NCI-H748 (cell line): ENCODE data around the gene TAF11L2.
"Not testable (repeated sequence)": the region's sequence is repeated elsewhere in the genome, so short reads cannot be mapped to it uniquely, and the experiment has no call there.

ENCODE experiments used
- DNase-seq: peaks from one replicate; lab custom pipeline; 2025; ENCODE audit not compliant: unreplicated experiment; lab: John Stamatoyannopoulos, UW

Gene TAF11L2

GRCh38 chr5:17497931-17498330 is at the start of gene TAF11L2:
Gene TAF11L2 (plus strand): TSS chr5:17498231.
- DNase-seq = not testable (repeated sequence)

- DNase-seq = no peak
Observed at GRCh38 chr5:17448877-17449276, 49.2 kb upstream of the TAF11L2 start.

GRCh38 chr5:17452936-17453335 is 45.1 kb upstream of the TAF11L2 start:
- no peak for DNase-seq

GRCh38 chr5:17455942-17456341 is 42.1 kb upstream of the TAF11L2 start:
- no peak for DNase-seq

- DNase-seq = no peak
Observed at GRCh38 chr5:17461793-17462192, 36.2 kb upstream of the TAF11L2 start.

GRCh38 chr5:17463653-17464052 is 34.4 kb upstream of the TAF11L2 start:
- DNase-seq = no peak

GRCh38 chr5:17470064-17470463 is 28.0 kb upstream of the TAF11L2 start:
- no peak for DNase-seq

GRCh38 chr5:17475064-17475463 is 23.0 kb upstream of the TAF11L2 start:
- not testable (repeated sequence) for DNase-seq

- no peak for DNase-seq
Observed at GRCh38 chr5:17477043-17477442, 21.0 kb upstream of the TAF11L2 start.

GRCh38 chr5:17477573-17478265 is 20.3 kb upstream of the TAF11L2 start:
- no peak for DNase-seq

GRCh38 chr5:17481378-17481777 is 16.7 kb upstream of the TAF11L2 start:
- DNase-seq = no peak

GRCh38 chr5:17482790-17483189 is 15.2 kb upstream of the TAF11L2 start:
- DNase-seq = no peak

GRCh38 chr5:17486464-17487173 is 11.4 kb upstream of the TAF11L2 start:
- not testable (repeated sequence) for DNase-seq

GRCh38 chr5:17487174-17487512 is 10.9 kb upstream of the TAF11L2 start:
- no peak for DNase-seq

- not testable (repeated sequence) for DNase-seq
Observed at GRCh38 chr5:17491257-17491656, 6.8 kb upstream of the TAF11L2 start.

GRCh38 chr5:17492770-17493169 is 5.3 kb upstream of the TAF11L2 start:
- DNase-seq = no peak

GRCh38 chr5:17497446-17497845 is 585 bp upstream of the TAF11L2 start:
- DNase-seq = no peak

GRCh38 chr5:17511775-17512325 is 13.8 kb downstream of the TAF11L2 start:
- no peak for DNase-seq

- DNase-seq = not testable (repeated sequence)
Observed at GRCh38 chr5:17517526-17517925, 19.5 kb downstream of the TAF11L2 start.

- DNase-seq = not testable (repeated sequence)
Observed at GRCh38 chr5:17518067-17518466, 20.0 kb downstream of the TAF11L2 start, which contains the start of gene TAF11L3. Gene TAF11L3 (plus strand): TSS chr5:17518367.

GRCh38 chr5:17519508-17519907 is 21.5 kb downstream of the TAF11L2 start:
- not testable (repeated sequence) for DNase-seq

GRCh38 chr5:17521501-17521900 is 23.5 kb downstream of the TAF11L2 start, which contains the start of gene TAF11L4:
Gene TAF11L4 (plus strand): TSS chr5:17521801.
- not testable (repeated sequence) for DNase-seq
